Activated T-cell treated with anti-CD3 and anti-CD28 coated beads, Interleukin-2, amount 50 U/mL, for 4 hours (primary cell): ENCODE data around the gene PHAF1. TPM values are rescaled to one million over a fixed set of nuclear protein-coding genes. Genes with fewer than 3 reads are reported as not detected.

Experiments used
- ATAC-seq, 2 donors: fragments of 200-7000 bp; cut with Tn5 transposase; one replicate each; pipeline ENCODE4 v1.10.0; 2021
- DNase-seq: peaks from one replicate; pipeline ENCODE4 v3.0.0-alpha.2; 2020
- H3K27me3 Mint-ChIP-seq: one replicate; pipeline ENCODE4 v1.8.0; 2021; ENCODE audit warnings: low read depth, mixed read lengths
- H3K36me3 Mint-ChIP-seq: one replicate; pipeline ENCODE4 v1.8.0; 2022; ENCODE audit warnings: mixed read lengths; ENCODE audit not compliant: insufficient read depth
- H3K4me1 Mint-ChIP-seq: one replicate; pipeline ENCODE4 v1.8.0; 2021; ENCODE audit warnings: low read depth, mixed read lengths
- H3K4me3 Mint-ChIP-seq: one replicate; pipeline ENCODE4 v1.8.0; 2021; ENCODE audit warnings: mild to moderate bottlenecking, moderate library complexity, mixed read lengths
- H3K9me3 Mint-ChIP-seq: one replicate; pipeline ENCODE4 v1.8.0; 2021; ENCODE audit warnings: mixed read lengths
- total RNA-seq, 3 donors: library from RNA; stranded (reverse); gene quantifications; one replicate each; pipeline ENCODE4 v1.2.1, GENCODE V29; 2021

PHAF1 gene
- total RNA-seq, 3 donors from 2014 or later, result 17.4 to 19.5 (median 18.6) TPM

- no peak for DNase-seq
- Mint-ChIP-seq H3K36me3 (peaks cover 29% of the 10 kb centered on the region), H3K9me3 (no peaks in the 10 kb centered on the region)
Observed at GRCh38 chr16:67147437-67148140, 37.8 kb downstream of the PHAF1 start.

DNA sequence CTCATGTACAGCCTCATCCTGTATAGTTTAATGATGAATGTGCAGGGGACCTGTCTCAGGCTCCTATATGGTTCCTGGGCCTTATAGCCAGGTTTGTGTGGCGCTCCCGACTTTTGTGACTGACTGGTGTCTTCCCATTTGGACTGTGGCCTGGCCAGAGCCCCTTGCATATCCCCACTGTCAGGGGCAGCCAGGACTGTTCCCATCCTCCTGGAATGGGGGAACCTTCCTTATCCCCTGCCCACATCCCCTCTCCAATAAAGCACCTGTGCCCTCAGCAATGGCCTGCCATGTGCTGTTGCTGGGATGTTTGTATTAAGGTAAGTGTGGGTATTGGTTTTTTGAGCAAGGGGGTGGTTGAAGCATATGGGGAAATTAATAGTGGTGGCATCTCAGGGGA lies 38.5 kb downstream of the PHAF1 start:
- no peak for DNase-seq
- H3K36me3 Mint-ChIP-seq, result peaks cover 29% of the 10 kb centered on the region

More at GRCh38 chr16:67147437-67148140, 37.8 kb downstream of the PHAF1 start:
- no peak for ATAC-seq
- no peak overlapping the region for H3K4me3 Mint-ChIP-seq
- H3K27me3 Mint-ChIP-seq, result no peaks in the 10 kb centered on the region
- H3K4me1 Mint-ChIP-seq, result peaks cover 9% of the 10 kb centered on the region

GRCh38 chr16:67148656-67149275 lies 39.0 kb downstream of the PHAF1 start:
- peaks cover 26% of the 10 kb centered on the region for H3K36me3 Mint-ChIP-seq
- H3K27me3 Mint-ChIP-seq, result no peaks in the 10 kb centered on the region
- peak overlapping the region; percentile 45 for H3K4me3 Mint-ChIP-seq
- no peaks in the 10 kb centered on the region for H3K9me3 Mint-ChIP-seq
- no peak for DNase-seq
- H3K4me1 Mint-ChIP-seq, result peaks cover 18% of the 10 kb centered on the region
- no peak for ATAC-seq

More for the DNA sequence above, 38.5 kb downstream of the PHAF1 start:
- Mint-ChIP-seq H3K4me3 (no peak overlapping the region), H3K4me1 (peaks cover 15% of the 10 kb centered on the region), H3K27me3 (no peaks in the 10 kb centered on the region), H3K9me3 (no peaks in the 10 kb centered on the region)
- ATAC-seq, result no peak

DNA sequence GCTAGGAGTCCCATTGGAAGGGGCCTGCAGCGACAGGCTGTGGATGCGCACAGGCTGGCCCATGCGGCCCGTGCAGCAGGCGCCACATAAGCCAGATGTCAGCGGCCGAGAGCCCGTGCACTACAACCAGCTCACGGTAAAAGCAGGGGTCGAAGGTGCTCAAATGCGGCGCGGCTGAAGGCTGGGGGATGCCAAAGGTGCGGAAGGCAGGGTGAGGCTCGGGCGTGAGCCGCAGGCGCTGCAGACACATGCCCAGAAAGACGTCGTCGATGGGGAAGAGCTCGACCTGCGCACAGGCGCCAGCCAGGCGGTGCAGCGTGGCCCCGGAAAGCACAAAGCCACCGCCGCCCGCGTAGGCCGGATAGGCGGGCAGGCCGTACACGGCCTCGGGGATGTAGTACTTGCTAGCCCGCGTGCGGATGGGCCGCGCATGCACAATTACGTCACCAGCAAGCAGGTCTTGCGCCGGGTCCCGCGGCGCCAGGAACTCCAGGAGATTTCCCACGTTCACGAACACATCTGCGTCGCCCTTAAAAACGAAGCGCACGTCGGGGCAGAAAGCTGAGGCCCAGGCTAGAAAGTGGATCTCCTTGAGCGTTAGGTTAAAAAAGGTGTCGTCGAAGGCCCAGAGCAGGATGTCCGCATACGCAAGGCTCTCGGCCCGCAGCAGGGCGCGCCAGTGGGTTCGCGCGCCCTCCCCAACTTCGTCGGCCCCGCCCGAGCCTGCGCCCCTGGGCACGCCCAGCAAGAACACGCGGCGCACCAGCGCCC lies 39.7 kb downstream of the PHAF1 start:
- ATAC-seq (no peak), DNase-seq (no peak)
- Mint-ChIP-seq H3K4me1 (peaks cover 21% of the 10 kb centered on the region), H3K36me3 (peaks cover 21% of the 10 kb centered on the region), H3K9me3 (no peaks in the 10 kb centered on the region), H3K27me3 (no peaks in the 10 kb centered on the region), H3K4me3 (peak overlapping the region; percentile 45)

DNA sequence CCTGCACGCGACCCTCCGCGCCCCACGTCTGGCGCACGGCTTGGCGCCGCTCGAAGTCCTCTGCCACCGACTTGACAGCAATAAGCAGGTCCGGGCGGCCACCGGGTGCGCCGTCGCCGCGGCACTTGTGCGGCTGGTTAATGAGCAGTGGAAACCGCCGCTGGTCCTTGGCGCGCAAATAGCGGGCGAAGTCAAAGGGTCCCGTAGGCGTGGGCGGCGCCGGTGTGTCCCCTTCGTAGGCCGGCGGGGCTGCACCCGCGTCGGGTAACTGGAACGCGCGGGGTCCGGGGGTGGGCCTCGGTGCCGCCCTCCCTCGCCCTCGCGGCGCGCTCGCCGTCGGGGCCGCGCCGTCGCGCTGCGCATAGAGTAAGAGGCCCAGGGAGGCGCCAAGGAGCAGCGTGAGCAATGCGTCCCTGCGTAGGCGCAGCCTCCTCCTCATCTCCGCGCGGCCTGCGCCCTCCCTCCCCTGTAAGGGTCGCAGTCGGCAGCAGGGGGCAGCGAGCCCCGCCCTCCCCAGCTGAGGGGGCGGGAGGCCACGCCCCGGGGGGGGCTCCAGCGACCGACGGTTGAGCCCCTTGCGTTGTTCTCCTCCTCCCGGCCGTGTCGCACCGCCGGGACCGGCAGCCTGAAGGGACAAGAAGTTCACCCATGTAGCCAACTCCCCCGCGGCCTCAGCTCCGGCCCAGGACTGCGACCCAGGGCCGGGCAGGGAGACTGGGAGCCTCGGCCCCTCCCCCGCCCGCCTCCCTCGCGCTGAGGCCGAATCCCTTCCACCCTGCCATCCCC lies 40.5 kb downstream of the PHAF1 start:
- peak; percentile 58 for DNase-seq
- no peaks in the 10 kb centered on the region for H3K9me3 Mint-ChIP-seq

DNA sequence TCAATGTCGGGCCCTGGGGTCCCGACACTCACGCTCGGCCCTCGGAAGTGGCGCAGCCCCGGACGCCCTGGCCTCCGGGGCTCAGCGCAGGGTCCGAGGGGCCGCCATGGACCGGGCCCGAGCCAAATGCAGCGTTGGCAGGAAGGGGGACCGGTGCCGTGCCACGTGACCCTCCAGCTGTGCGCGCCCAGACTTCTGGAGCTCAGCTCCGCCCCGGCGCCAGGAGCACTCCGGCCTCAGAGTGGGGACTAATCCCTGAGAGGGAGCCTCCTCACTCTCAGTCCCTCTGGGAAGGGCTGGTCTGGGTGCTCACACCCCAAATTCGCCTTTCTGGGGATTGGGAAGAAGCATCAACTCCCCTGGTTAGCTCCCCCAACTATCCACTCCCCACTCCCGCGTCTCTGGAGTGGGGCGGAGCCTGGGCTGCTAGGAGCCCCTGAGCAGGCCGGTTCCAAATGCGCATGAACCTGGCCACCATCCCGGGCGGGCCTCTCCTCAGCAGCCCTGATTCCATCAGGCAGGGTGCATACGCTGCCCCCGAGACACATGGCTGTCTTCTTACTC lies 41.2 kb downstream of the PHAF1 start, which contains the start of gene B3GNT9:
Gene B3GNT9, minus strand, starts transcription at position 166 of the 564 bp plus-strand sequence. CDS start 513 bp downstream, outside the sequence.
- Mint-ChIP-seq H3K36me3 (peaks cover 18% of the 10 kb centered on the region), H3K4me3 (peak within 1 kb of the TSS; percentile 64), H3K4me1 (peaks cover 27% of the 10 kb centered on the region), H3K9me3 (no peaks in the 10 kb centered on the region), H3K27me3 (no peaks in the 10 kb centered on the region)
- ATAC-seq (peak; percentile 21 to 27), DNase-seq (no peak)

More for the DNA sequence above, 40.5 kb downstream of the PHAF1 start:
- Mint-ChIP-seq H3K4me1 (peaks cover 23% of the 10 kb centered on the region), H3K4me3 (no peak overlapping the region), H3K36me3 (peaks cover 18% of the 10 kb centered on the region), H3K27me3 (no peaks in the 10 kb centered on the region)
- ATAC-seq, result peak; percentile 71 to 73

DNA sequence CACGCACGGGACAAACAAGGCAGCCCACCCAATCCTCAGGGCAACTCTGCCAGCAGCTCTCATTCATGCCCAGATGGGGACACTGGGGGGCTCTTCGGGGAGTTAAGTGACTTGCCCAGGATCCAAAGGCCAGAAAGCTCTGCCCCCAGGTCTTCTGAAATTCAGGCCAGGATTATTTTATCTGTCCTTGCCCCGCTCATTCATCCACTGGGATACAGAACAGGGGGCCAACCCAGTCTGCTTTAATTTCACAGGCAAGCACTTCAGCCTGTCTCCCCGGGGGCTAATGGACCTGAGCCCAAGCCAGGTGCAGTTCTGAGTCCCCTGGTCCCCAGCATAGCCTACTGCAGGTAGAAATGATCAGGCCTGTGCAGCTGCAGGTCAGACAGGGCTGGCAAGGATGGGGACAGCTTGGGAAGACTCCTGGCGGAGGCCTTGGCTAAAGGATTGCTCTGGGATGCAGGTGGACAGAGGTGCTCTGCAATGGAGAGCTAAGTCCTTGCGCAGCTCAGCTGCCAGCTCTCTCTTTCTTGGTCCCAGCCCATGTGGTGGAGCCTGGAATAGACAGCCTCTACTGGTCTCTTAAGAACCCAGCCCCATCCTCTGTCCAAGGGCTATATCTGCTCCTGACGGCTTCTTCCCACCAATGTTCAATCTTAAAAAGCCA lies 41.8 kb downstream of the PHAF1 start:
- no peaks in the 10 kb centered on the region for H3K27me3 Mint-ChIP-seq
- no peak for ATAC-seq
- H3K4me3 Mint-ChIP-seq, result peak overlapping the region; percentile 64
- DNase-seq, result no peak
- peaks cover 33% of the 10 kb centered on the region for H3K4me1 Mint-ChIP-seq
- peaks cover 11% of the 10 kb centered on the region for H3K36me3 Mint-ChIP-seq
- no peaks in the 10 kb centered on the region for H3K9me3 Mint-ChIP-seq

DNA sequence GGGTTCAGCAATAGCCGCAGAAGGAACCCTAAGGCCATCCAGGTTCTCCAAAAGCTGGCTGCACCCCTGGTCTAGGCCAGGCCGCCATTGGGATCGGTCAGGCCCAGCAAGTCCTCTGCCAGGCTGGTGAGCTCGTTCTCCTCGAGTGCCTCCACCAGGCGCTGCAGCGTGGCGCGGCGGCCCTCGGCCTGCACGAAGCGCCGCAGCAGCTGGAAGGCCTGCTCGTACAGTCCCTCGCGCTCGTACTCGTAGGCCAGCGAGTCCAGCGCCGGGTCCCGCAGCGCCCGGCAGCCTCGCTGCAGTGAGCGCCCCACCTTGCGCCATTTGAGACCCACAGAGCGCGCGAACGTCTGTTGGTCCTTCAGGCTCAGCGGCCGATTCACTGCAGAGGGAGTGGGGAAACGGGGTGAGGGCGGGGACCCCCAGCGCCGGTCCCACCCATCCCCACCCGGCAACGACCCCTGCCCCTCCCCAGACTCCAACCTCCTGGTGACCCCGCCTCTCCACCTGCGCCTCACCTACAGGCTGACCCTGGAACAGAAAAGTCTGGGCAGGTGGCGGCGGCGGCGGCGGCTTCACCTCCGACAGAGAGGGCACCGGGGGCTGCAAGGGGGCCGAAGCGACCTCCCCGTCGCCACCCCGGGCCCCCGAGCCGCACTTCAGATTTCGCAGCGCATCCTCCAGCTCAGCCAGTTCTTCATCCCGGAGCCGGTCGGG lies 45.0 kb downstream of the PHAF1 start:
- DNase-seq (no peak), ATAC-seq (no peak)
- peak overlapping the region; percentile 71 for H3K4me3 Mint-ChIP-seq
- H3K4me1 Mint-ChIP-seq, result peaks cover 58% of the 10 kb centered on the region
- H3K27me3 Mint-ChIP-seq, result no peaks in the 10 kb centered on the region
- no peaks in the 10 kb centered on the region for H3K9me3 Mint-ChIP-seq
- H3K36me3 Mint-ChIP-seq, result peaks cover 1% of the 10 kb centered on the region

DNA sequence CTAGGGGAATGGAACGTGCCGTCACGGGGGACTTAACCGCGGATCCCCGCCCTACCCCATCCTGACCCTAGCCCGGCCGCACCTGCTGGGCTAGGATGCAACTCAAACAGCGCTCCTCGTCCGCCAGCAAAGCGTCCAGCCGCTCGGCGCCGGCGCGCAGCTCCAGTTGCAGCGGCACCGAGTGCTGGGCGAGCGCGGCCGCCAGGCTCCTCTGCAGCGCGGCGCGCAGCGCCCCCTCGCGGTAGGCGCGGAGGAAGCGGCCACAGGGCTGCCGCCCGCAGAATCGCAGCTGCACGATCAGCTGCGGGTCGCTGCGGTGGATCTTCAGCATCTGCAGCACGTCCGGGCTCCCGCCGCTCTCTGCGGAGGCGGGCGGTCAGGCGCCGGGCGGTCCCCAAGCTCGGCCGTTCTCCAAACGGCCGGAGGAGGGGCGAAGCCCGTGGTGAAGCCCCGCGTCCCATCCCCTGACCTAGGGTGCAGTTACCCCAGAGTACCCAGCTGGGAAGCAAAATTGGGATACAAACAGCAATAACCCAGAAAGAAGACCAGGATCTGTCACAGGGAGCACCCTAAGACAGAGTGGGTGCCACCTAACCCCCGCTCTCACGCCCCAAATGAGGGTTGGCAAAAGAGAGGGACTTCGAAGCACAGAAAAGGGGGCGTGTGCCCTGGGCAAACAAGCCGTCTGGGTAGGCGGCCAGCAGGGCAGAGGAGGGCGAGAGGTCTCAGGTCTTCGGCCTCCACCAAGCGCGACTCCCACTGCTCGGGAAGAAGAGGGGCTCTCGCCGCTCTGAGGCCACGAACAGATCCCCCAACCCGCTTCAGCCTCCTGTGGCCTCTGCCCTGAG lies 45.8 kb downstream of the PHAF1 start:
- DNase-seq (peak; percentile 74), ATAC-seq (peak; percentile 61 to 64)
- peaks cover 1% of the 10 kb centered on the region for H3K36me3 Mint-ChIP-seq
- peak overlapping the region; percentile 71 for H3K4me3 Mint-ChIP-seq
- no peaks in the 10 kb centered on the region for H3K27me3 Mint-ChIP-seq
- no peaks in the 10 kb centered on the region for H3K9me3 Mint-ChIP-seq
- H3K4me1 Mint-ChIP-seq, result peaks cover 60% of the 10 kb centered on the region

- ATAC-seq (no peak), DNase-seq (no peak)
- Mint-ChIP-seq H3K4me1 (peaks cover 63% of the 10 kb centered on the region), H3K27me3 (peaks cover 3% of the 10 kb centered on the region), H3K36me3 (peaks cover 1% of the 10 kb centered on the region), H3K9me3 (no peaks in the 10 kb centered on the region), H3K4me3 (no peak overlapping the region)
Observed at GRCh38 chr16:67156143-67156844, 46.6 kb downstream of the PHAF1 start.

- no peak overlapping the region for H3K4me3 Mint-ChIP-seq
- no peak for ATAC-seq
- peaks cover 1% of the 10 kb centered on the region for H3K36me3 Mint-ChIP-seq
- no peaks in the 10 kb centered on the region for H3K9me3 Mint-ChIP-seq
- DNase-seq, result no peak
- H3K4me1 Mint-ChIP-seq, result peaks cover 67% of the 10 kb centered on the region
- H3K27me3 Mint-ChIP-seq, result peaks cover 9% of the 10 kb centered on the region
Observed at GRCh38 chr16:67157106-67157748, 47.5 kb downstream of the PHAF1 start.
